CD4-positive, alpha-beta T cell treated with Interleukin-15 for 1 hour (primary cell): ENCODE results near the gene HTR7.
"Not testable (repeated sequence)": the region's sequence is repeated elsewhere in the genome, so short reads cannot be mapped to it uniquely, and the experiment has no call there.

Experiments
- DNase-seq: peaks from one replicate; pipeline ENCODE4 v3.0.0-alpha.2; 2020

HTR7 gene

DNA sequence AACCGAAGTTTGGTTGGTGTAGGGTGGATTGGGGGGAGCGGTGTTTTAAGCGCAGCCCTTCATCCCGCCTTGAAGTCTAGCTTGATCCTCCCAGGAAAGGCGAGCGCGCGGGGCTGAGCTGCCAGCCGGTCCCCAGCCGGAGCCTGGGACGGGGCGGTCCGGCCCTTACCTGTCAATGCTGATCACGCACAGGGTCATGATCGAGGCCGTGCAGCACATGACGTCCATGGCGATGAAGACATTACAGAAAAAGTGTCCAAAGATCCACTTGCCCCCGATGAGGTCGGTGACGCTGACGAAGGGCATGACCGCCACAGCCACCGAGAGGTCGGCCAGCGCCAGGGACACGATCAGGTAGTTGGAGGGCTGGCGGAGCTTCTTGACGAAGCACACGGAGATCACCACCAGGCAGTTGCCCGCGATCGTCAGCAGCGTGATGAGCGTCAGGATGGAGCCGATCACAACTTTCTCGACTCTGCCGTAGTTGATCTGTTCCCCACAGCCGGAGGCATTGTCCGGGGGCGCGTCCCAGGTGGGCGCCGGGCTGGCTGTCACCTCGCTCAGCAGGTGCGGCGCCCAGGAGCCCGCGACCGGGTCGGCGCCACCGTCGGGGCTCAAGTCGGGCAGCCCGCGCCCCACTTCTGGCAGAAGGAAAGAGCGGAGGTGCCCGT lies 740 bp downstream of the HTR7 start:
- peak; percentile 16 for DNase-seq

DNA sequence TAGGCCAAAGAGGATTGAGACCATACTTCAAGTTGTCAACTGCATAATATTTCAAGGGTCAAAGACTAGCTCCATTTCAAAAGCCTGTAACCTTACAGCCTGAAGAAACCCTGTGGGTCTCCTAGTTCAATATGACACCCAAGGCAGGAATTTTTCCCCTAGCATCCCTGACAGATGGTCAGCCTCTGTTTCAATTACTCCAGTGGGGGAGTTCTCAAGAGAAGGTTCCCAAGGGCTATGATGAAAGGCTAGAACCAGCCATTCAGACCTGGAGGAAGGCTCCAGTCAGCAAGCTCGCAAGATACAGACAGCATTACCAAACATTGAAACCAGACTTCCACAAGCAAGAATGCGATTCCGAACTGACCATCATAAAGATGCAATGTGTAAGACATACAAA lies 1.6 kb downstream of the HTR7 start:
- no peak for DNase-seq

DNA sequence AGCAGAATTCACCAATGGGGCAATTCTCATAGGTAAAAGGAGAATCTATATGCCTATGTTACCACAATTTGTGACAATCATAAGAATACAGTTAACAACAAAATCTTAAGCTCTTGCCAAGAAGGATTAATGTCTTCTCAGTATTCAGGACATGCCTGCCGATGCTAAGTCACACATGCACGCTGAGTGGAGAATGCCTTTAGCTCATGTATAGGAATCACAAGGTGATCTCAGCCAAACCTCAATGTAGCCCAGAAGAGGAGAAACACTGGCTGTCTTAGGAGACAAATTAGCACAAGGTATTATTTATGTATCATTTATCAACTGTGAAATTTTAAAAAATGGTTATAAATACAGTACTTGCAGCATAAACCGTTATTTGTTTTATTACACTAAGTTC lies 2.7 kb downstream of the HTR7 start:
- no peak for DNase-seq

DNA sequence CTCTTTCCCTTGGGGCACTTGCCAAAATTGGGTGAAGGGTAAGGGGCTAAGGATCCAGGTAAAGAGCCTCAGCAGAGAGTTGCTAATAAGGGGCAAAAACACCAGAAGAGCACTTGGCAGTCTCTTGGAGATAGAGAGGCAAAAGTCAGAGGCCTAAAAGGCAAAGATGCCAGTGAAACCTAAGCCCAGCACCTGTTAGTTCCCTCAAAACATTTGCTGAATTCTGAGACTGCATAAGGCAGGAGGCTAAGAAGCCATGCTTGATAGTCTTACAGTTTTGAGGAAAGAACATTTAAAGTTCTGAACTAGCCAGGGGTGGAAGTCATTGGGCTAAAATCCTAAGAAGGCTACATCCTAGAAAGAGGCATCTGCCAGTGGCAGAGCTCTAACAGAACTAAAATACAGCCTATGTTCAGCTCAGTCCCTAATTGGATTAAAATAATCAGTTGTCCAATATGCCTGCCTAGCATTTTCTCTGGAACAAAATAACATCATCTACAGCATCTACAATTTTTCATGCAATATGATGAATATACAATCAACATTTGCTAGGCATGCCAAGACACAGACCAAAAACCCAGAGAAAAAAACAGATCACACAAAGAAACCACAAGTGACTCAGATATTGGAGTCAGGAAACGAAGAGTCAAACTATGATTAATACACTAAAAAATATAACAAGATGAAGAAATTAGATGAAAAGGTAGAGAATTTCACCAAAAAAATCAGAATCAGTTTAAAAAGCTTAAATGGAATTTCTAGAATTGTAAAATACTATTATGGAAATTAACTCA lies 7.7 kb downstream of the HTR7 start:
- no peak for DNase-seq

DNA sequence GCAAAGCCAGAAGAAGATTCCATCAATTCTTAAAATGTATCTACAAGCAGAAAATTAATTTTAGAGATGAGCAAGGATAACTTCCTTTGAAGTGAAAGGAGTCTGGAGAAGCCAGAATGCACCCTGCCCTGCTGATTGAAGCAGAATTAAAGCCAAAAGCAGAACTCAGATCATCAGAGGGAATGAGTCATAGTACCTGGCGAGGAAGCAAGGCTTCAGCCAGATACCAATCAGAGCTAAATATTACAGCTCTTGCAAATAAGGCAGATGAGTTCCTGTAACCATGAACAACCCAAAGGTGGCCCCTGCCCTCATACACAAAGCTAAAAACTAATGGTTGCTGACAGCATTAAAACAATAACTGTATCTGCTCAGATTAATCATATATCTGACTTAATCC lies 10.4 kb downstream of the HTR7 start:
- DNase-seq, result no peak

DNA sequence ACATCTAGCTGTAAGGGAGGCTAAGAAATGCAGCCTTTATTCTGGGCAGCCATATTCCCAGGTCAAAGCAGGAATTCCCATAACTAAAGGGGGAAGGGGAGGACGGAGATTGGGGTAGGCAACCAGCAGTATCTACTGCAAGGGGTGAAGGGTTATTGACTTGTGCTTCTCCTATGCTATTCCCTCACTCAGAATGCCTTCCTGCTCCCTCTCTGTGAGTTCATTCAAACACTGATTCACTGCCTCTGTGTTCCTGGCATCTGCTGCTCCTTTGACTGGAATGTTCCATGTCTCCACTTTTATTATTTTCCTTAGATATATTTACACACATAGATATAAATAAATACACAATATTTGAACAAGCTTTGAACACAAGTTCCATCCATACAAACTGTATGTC lies 11.1 kb downstream of the HTR7 start:
- DNase-seq, result no peak

DNA sequence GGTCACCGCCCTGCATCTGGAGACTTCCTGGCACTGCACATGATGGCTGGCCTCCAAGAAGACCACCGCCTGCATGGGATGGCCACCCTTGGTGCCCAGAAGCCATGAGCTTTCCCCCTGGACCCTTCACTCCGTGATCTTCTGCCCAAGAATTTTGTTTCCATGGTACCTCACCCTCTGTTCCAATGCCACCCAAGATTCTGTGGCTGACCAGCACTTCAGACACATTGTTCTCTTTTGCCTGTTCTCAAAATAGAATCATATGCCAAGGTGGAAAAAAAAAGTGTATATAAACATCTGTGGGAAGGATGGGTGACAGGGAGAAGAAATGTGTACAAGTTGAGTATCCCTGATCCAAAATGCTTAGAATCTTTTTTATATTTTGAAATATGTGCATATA lies 12.1 kb downstream of the HTR7 start:
- no peak for DNase-seq

DNA sequence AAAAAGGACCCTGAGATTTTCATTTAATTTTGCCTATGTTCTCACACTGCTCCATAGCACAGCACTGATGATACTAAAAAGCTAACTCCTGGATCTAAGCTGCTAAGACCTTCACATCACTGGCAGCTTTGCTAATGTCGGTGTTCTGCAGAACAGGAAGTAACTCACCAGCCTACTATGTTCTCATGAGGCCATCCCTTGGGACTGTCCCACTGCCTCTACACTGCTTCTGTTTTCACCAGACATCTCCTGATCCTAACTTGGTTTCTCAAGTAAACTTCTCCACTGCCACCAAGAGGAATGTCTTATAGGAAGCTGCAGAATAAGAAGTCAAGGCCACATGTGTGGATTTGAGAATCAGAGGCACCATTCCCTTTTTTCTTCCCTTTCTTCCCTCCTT lies 15.1 kb downstream of the HTR7 start:
- no peak for DNase-seq

DNA sequence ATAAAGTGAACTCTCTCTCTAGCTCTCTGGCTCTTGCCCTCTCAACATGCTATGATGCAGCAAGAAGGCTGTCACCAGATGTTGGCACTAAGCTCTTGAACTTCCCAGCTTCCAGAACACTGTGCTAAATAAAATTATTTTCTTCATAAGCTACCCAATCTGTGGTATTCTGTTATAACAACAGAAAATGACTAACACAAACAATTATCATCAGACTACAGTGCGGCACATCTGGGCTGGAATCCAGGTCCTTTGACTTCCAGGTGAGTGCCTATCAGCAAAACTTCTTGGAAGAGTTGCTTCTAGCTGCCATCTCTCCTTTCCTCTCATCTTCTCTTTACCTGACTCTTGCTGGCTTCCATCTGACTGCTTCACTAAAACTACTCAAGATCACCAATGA lies 20.4 kb downstream of the HTR7 start:
- DNase-seq, result no peak

DNA sequence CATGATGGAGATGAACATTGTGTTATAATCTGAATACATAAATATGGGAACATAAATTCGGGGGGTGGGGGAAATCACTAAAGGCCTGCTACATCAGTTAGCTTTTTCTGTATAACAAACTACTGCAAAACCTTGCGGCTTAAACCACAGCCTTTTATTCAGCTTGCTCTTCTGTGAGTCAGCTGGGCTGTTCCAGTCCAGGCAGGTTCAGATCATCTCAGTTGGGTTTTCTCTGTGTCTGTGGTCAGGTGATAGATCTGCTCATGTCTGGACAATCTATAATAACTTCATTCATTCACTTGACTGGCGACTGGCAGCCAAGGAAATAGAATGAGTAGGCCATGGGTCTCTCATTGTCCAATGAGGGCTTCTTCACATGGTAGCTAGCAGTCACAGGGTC lies 23.5 kb downstream of the HTR7 start:
- DNase-seq, result no peak

DNA sequence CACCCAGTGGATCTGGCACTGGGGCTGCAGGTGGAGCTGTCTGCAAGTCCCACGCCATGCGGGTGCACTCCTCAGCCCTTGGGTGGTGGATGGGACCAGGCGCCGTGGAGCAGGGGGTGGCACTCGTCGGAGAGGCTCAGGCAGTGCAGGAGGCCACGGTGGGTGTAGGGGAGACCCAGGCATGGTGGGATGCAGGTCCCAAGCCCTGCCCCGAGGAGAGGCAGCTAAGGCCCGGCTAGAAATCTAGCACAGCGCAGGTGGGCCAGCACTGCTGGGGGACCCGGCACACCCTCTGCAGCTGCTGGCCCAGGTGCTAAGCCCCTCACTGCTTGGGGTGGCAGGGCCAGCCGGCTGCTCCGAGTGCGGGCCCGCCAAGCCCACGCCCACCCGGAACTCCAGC lies 25.7 kb downstream of the HTR7 start:
- DNase-seq, result no peak

DNA sequence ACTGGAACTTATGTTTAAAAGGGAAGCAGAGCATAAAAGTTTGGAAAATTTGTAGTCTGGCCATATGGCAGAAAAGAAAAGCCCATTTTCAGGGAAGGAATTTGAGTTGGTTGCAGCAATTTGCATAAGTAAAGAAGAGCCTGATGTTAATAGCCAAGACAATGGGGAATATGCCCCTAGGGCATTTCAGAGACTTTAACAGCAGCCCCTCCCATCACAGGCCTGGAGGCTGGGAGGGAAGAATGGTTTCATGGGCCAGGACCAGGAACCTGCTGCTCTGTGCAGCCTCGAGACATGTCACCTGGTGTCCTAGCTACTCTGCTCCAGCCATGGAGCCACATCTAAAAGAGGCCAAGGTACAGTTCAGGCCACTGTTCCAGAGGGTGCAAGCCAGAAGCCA lies 35.3 kb downstream of the HTR7 start:
- DNase-seq, result no peak

DNA sequence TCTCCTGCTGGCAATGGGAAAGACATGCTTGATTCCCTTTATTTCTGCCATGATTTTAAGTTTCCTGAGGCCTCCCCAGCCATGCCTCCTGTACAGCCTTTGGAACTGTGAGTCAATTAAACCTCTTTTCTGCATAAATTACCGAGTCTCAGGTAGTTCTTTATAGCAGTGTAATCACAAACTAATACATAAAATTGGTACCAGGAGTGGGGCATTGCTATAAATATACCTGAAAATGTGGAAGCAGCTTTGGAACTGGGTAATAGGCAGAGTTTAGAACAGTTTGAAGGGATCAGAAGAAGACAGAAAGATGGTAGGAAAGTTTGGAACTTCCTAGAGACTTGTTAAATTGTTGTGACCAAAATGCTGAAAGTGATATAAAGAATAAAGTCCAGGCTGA lies 36.0 kb downstream of the HTR7 start:
- DNase-seq, result not testable (repeated sequence)

DNA sequence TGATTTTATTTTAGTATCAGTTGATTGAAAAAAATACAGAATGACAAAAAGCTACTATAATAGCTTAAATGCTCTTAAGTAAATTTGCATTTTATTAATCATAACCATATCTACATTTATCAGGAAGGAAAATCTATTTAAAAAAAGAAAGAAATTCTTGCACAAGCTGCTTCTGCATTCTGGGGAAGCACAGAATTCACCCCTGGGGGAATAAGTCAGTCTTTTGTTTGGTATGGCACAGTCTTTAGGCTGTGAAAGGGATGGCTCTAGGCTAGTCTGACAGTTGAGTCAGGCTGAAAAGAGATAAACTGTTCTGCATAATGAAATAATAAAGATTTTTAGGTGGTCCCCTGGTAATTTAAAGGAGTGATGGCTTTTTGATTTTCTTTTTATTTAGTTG lies 37.9 kb downstream of the HTR7 start:
- no peak for DNase-seq

DNA sequence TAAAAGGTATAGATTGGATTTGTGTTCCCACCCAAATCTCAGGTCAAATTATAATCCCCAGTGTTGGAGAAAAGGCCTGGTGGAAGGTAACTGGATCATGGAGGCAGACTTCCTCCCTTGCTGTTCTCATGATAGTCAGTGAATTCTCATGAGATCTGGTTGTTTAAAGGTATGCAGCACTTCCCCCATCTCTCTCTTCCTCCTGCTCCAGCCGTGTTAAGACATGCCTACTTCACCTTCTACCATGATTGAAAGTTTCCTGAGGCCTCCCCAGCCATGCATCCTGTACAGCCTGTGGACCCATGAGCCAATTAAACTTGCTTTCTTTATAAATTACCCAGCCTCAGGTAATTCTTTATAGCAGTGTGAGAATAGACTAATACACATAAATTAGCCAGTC lies 39.1 kb downstream of the HTR7 start:
- no peak for DNase-seq

DNA sequence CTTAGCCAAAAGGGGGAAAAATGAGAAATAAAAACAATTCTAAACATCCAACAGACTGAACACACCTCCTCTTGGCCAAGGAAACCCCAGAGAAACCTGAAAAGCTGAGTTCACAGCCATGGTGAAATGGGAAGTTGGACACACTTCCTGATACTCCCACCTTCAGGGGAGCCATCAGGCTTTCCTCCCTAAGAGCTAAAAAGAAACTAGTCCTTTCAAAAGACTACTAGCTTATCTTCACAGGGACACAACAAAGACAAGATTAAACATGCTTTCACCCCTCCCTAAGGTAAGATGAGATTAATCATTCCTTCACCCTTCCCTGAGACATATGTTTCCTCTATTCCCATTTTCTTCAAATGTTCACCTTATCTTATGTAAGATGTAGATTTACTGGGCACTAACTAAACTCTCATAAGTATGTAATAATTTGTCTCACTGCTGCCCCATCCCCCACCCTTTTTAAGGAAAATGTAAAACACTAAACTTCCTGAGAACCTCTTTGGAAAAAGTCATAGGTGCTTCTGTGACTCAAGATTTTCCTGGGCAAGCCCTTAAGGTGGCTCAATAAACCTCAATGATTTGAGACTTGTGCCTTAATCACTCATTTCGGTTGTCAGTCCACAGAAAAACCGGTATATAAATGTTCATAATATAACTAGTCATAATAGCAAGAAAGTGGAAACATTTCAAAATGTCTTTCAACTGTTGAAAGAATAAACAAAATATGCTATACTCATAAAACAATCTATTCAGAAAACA lies 40.5 kb downstream of the HTR7 start:
- DNase-seq, result no peak

DNA sequence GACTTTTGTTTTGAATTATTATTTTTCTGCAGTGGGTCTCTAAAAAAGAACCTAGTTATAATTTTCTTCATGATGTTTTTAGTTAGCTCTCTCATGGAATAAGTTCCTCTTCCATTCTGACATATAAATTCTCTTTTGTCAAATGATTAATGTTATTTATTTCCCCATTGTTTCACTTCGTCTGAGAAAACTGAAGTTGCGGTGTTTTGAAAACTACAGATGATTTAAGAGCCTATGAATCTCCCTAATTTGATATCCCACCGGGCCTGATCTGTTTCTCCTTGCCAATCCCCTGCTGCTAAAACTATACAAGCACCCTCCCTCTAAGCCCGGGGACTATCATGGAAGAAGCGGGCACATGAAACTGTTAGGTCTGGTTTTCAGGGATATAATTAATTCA lies 41.4 kb downstream of the HTR7 start:
- no peak for DNase-seq

DNA sequence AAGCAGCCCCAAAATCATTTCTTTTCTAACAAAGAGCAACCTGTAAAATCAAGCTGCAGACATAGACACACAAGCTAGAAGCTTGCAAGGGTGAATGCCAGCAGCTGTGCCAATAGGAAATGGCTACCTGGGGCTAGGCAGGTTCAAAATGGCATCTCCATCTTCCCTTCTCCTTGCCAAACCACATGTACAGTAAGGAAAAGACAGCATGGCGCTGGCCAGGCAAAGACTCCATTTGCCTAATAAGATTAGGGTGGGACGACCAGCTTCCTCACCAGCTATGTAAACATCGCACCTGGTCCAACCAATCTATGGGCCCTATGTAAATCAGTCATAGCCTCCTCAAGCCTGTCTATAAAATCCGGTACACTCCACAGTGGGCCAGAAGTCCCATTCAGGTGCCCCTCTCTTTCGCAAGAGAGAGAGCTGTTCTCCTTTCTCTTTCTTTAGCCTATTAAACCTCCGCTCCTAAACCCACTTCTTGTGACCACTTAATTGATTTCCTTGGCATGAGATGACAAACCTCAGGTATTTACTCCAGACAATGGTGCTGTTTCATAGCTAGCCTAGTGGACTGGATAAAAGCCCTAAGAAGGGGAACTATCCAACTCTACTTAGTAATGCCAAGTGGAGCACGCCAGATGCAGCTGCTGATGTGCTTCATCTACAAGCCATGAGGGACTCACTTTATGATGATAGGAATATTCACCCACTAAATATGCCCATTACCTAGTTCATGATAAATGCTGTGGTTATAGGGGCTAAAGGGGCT lies 44.1 kb downstream of the HTR7 start:
- no peak for DNase-seq

DNA sequence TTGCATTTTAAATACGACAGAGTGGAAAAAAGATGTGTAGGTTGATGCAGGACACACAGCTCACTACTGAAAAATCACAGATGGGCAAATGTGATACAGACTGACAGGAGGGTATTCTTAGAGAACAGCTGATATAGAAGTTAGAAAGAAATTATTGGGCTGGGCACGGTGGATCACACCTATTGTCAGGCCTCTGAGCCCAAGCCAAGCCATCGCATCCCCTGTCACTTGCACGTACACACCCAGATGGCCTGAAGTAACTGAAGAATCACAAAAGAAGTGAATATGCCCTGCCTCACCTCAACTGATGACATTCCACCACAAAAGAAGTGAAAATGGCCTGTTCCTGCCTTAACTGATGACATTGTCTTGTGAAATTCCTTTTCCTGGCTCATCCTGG lies 50.7 kb downstream of the HTR7 start:
- not testable (repeated sequence) for DNase-seq

DNA sequence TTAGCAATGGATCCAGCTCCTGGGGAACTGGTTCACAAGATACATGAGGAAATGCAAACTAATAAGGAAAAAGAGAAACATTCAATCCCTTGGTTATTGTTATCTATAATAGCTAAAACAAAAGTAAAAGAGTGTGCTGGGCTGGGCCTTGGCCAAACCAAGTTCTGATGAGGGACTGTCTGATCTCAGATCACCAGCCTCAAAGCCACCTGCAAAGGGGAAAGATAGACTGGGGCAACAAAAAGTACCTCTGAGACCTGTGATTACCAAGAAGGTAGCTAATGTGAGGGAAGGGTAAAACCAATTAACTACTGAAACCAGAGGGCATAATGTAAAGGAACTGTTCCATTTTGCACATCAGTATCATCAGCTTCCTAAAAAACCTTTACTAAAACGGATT lies 51.2 kb downstream of the HTR7 start:
- no peak for DNase-seq

DNA sequence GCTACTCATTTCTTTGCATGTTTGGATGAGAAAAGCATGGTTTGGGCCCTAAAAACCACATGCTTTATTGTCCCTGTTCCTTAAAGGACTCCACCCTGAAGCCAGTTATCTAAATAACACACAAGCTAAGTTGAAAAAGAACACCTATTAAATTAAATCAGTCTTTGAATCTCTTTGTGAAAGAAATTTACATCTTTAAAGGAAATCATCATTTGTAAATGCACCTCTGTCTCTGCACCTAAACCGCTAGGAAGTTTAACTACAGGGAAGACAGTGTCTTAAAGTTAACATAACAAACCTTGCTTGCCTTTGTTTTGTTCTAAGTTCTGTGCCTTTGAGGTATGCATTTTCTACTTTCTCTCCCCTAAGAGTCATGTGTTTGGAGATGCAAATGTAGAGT lies 52.6 kb downstream of the HTR7 start:
- DNase-seq, result no peak

DNA sequence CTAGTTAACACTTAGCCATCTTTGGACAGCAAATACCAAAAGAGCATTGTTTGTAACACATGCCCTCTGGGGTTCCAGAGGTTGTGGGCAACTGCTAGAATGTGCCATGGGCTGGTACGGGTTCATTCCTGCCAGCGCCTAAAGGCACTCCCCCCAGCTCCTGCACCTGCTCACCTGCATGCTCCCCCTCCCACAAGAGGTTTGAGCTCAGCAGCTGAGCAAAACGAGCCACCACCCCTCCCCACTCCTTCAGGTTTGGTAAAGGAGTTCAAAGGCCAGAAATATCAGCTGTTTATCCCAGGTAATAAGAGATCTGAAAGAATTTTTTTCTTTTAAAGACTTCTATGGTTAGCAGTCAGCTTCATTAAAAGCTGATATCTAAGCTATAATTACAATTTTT lies 53.5 kb downstream of the HTR7 start:
- DNase-seq, result no peak

DNA sequence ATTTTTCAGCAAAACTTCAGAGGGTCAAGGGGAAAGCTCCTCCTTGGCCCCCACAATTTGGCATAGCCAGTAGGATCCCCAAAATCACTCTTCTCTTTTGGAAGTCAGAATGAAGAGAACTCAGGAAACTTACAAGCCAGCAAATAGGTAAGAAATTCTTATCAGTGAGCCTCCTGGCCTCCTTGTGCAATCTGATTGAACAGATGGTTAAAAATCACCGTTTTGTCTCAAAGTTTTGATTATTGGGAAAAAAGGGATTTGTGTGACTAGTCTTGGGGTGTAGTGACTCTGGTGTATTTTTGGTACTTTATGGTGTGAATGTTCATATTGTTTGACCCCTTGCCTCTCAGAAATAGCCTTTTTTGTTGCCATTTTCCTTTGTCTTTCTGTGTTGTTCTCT lies 56.2 kb downstream of the HTR7 start:
- DNase-seq, result no peak
